ENCODE data around the gene FBLN7.

The FBLN7 gene

GRCh38 chr2:112155331-112156151 lies 17.4 kb downstream of the FBLN7 start:
- FAIRE-seq = no peak
- DNase-seq (ENCODE audit: insufficient read length, low spot score) = no peak

DNA sequence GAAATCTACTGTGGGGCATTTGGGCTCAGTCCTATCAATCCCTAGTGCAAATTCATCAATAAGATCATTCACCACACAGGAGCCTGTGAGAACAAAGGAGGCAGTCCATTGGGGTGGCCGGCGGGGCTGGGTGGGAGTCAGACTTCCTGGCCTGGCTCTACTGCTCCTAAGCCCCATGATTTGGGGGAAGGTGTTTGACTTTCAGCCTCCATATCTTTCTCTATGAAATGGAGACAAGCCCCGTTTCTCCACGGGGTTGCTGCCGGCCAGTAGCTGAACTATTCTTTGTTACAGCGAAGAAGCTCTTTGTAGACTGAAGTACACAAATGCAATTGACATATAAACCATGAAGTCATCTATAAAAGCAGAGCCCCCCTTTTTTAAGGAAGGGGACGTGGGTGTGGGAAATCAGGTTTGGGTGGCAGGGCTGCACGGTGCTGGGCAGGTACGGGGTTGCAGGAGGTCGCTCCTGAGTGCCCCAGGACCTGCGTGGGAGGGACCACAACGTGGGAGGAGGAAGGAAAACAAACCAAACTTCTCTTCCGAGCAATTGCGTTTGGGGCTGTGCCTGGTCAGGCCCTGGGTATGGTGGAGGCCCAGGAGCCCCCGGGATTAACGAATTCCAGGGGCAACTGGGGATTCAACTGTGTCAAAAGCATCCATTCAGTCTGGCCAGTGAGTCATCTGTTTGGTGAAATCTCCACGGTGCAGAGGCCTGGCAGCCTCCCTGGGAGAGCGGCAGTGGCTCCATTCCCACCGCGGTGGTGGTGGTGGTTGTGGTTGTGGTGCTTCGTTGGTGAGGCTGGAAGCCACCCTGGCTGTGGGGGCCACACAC lies 18.2 kb downstream of the FBLN7 start:
- no peak for DNase-seq (ENCODE audit: insufficient read length, low spot score)
- no peak for FAIRE-seq

- no peak for DNase-seq (ENCODE audit: insufficient read length, low spot score)
- FAIRE-seq = no peak
These were observed 19.3 kb downstream of the FBLN7 start for GRCh38 chr2:112157472-112157871.

DNA sequence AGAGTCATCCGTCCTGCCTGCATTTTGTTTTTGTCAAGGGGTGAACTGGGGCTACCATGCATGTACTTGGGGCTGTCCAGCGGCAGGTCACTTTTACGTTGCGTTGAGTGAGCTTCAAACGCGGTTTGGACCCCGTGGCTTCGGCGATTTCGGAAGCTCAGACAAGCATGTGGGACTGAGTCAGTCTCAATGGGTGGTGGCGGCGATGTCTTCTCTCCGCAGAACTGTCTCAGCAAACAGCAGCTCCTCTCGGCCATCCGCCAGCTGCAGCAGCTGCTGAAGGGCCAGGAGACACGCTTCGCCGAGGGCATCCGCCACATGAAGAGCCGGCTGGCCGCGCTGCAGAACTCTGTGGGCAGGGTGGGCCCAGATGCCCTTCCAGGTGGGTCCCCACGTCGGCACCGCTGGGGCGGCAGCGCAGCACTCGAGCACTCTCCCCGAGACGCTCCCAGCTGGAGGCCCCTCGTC lies 21.3 kb downstream of the FBLN7 start:
- FAIRE-seq = no peak
- no peak for DNase-seq (ENCODE audit: insufficient read length, low spot score)

- FAIRE-seq = no peak
- no peak for DNase-seq (ENCODE audit: insufficient read length, low spot score)
These were observed 22.4 kb downstream of the FBLN7 start for GRCh38 chr2:112160283-112161250.

DNA sequence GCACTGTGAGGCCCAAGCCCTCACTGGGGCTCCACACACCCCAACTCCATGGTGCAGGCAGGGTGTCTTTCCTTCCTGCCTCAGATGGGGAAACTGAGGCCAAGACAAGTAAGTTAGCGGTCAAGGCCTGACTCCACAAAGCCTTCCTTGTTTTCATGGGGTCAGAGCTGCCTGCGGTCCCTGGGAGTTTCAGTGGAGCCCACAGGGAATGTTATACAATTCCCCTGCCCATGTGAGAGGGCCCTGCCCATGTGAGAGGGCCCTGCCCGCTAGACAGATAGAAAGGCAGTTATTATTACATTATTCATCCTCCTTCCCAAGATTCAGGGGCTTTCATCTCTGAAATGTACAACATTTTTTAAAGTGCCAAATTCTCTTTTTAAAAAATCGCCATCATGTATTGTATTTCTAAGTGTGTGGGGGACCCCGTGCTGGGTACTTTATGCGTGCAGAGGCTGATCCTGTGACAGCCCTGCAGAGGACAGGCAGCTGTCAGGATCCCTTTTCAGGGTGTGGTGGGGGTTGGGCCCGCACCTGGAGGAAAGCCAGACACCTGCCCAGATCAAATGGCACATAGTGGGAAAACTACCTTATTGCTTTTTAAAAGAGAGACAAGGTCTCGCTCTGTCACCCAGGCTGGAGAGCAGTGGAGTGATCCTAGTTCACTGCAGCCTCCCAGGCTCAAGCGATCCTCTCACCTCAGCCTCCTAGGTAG lies 23.4 kb downstream of the FBLN7 start:
- DNase-seq (ENCODE audit: insufficient read length, low spot score) (no peak), FAIRE-seq (no peak)

DNA sequence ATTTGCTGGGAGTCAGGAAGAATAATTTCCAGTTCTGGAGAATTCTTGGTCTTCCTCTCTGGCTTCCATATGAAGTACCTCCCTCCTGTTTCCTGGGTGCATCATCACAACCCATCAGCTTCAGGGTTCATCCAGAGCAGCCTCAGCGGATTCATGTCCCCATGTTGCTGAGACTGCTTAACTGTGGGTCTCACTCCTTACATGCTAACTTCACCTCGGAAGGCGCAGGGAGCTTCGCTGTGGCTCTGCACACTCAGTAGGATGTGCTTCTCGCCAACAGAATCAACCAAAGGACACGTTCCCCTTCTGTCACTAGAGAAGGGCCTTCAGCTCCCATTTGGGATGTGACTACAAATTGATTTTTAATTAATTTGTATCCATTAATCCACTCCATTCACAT lies 24.2 kb downstream of the FBLN7 start:
- FAIRE-seq (no peak), DNase-seq (ENCODE audit: insufficient read length, low spot score) (no peak)

DNA sequence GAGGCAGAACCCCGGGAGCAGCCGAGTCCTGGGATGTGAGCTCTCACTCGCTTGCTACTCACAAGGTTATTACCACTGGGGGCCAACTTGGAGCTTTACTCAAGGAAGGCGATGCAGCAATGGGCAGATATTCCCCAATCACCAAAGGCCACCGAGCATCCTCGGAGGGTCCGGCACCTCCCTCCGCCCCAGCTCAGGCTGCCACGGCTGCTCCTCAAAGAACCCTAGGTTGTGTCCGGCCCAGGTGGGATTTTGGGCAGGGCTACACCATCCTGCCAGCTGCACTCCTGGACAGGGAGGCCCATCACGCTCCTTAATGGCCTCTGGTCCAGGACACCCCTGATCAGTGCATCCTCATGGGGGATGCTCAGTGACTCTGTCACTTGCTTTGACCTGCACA lies 24.8 kb downstream of the FBLN7 start:
- FAIRE-seq (no peak), DNase-seq (ENCODE audit: insufficient read length, low spot score) (no peak)

GRCh38 chr2:112163541-112163981 lies 25.4 kb downstream of the FBLN7 start:
- DNase-seq (ENCODE audit: insufficient read length, low spot score) = no peak

DNA sequence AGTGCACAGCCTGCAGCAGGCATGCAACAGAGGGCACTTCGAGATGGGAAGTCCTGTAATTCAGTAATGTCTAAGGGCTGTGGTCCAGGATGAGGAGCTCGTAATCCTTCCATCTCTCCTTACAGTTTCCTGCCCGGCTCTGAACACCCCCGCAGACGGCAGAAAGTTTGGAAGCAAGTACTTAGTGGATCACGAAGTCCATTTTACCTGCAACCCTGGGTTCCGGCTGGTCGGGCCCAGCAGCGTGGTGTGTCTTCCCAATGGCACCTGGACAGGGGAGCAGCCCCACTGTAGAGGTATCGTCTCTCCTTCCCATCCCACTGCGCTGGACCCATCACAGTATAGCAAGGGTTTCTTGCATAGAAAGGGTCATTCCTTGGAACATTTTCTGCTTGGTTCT lies 26.7 kb downstream of the FBLN7 start:
- no peak for FAIRE-seq

More at GRCh38 chr2:112163541-112163981, 25.4 kb downstream of the FBLN7 start:
- no peak for FAIRE-seq

GRCh38 chr2:112165296-112165695 lies 27.1 kb downstream of the FBLN7 start:
- no peak for FAIRE-seq
- no peak for DNase-seq (ENCODE audit: insufficient read length, low spot score)

More for the DNA sequence above, 26.7 kb downstream of the FBLN7 start:
- DNase-seq (ENCODE audit: insufficient read length, low spot score) = no peak

- DNase-seq (ENCODE audit: insufficient read length, low spot score) (no peak), FAIRE-seq (no peak)
These were observed 28.8 kb downstream of the FBLN7 start for GRCh38 chr2:112166806-112167499.

GRCh38 chr2:112168422-112169124 lies 30.4 kb downstream of the FBLN7 start:
- DNase-seq (ENCODE audit: insufficient read length, low spot score) = no peak
- no peak for FAIRE-seq

GRCh38 chr2:112170495-112170894 lies 32.3 kb downstream of the FBLN7 start:
- FAIRE-seq = no peak
- no peak for DNase-seq (ENCODE audit: insufficient read length, low spot score)

DNA sequence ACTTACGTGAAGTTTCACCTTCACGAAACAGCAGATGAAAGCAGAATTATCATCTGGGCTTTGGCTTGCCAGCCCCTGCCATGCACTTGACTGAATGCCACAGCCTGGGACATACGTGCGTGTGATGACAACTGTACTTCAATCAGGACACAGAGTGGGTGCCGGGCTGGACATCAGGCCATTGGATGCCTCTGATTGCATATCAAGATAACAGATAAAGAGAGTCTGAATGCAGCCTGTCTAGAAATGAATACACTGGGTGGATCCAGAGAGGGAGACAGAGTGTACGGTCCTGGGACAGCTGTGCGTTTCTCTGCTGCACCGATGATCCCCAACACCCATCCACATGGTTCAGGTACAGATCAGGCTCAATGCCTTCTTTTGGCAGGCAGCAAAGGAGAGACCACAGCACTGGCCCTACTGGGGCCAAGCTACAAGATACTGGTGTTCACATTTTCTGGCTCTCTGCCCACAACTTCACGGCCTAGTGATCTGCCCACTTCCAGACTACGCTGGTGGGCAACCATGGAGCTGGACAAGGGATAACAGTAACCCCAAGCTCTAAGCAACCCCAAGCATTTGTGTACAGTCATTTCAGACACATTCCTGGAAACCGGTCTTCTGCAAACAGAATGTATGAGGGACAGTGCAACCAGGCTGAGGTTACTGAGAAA lies 35.6 kb downstream of the FBLN7 start:
- FAIRE-seq = no peak

GRCh38 chr2:112174383-112174782 lies 36.2 kb downstream of the FBLN7 start:
- DNase-seq (ENCODE audit: insufficient read length, low spot score) (no peak), FAIRE-seq (no peak)

More for the DNA sequence above, 35.6 kb downstream of the FBLN7 start:
- DNase-seq (ENCODE audit: insufficient read length, low spot score) = no peak

DNA sequence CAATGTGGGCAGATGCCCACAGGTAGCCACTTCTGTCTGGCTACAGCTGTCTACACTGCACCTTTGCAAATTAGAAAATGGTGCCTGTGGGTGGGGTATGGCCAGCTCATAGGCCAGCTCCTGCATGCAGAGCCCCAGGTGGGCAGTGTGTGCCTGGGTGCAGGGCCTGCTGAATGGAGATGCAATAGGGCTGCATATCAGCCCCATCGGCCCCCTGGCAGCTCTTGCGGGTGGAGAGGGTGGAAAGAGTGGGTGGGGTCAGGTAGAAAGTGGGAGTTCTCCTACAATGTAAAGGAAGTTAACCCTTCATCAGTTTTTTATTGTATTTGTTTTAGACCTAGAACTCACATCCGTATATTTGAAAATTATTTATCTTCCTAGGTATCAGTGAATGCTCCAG lies 37.1 kb downstream of the FBLN7 start:
- DNase-seq (ENCODE audit: insufficient read length, low spot score) (no peak), FAIRE-seq (no peak)

DNA sequence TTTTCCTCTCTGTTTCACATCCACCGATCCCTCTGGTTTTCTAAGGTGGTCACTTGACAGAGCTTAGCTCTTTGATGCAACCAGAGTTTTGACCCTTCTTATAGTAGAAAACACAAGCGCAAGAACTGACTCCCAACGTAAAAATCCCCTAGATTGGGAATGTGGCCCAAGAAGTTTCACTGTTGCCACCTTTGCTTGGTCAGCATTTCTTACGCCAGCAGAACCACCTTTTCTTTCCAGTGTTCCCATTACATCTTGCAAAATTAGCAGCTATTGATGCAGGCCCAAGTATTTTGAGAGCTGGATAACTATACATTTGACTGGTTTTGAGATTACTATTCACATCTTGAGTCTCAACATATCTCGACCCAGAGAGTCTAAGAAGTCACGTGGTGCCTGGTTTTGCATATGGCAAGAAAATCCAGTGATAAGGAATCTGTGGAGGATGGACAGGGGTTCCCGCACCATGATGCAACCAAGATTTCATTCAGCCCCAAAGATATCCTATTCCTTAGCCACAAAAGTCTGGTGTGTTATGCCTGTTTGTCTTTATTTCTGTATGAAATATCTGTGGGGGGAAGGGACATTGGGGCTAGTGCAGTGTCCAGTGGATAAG lies 37.9 kb downstream of the FBLN7 start:
- no peak for FAIRE-seq
- DNase-seq (ENCODE audit: insufficient read length, low spot score) = no peak
